ENCODE results near the gene JAG1. TPM values are rescaled to one million over a fixed set of nuclear protein-coding genes. Genes with fewer than 3 reads are reported as not detected.

Gene JAG1
- polyA plus RNA-seq, 2 of the 4 experiments (the other 2 are of a cell fraction), result 80.9 to 90.0 TPM

DNA sequence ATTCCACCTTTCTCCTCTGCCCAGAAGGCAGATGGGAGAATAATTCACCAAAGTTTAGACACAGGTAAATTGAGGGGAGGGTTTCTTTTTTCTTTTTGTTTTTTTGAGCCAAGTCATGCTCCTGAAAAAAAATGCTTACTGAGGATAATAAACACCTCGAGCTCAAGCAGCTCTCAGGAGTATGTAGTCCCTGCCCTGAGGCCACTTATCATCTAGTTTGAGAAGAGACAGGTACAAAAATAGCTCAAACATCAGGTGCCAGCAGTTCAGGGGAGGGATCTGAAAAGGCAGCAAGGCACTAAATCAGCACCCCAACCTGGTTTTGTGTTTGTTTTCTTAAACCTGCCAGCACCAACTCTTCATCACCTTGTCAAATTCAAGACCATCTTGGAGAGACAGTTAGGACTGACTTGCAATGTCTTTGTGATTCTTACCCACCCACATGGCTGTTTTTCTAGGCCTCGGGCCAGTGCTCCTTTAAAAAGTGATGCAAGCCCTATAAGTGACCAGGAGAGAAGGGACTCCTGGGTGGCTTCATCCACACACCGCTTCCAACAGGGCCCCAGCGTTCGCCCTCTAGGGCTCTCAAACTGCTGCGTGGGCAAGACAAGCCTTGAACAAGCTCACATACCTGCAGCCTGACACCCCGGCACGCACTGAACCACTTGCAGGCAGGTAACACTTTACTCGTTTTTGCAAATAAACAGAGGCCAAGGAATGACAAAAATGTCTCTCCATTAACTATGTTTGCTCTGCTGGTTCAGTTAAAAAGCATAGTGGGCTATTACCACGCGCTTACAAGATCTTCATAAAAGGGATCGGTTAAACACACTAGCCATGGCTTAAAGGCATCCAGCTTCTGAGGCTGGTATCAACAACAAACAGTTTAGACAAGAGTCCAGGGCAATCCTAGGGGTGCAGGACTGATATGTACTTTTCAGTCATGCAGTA, 13.9 kb downstream of the JAG1 start:
- ChIA-PET POLR2A (interaction anchor here (0.7 to 2.7 kb wide), 6 partner anchors 9 to 548 kb away, joined by 3 to 13 read pairs (median 4); no protein-coding TSS in a partner anchor), CTCF (interaction anchor here (0.6 to 1.9 kb wide), 11 partner anchors 11 to 1043 kb away, joined by 3 to 9 read pairs (median 4); partner anchors contain the start of gene JAG1)
- no peak for DNase-seq (ENCODE audit: low read depth in 1 of 2, low spot score in 1 of 2)
- H3K27ac ChIP-seq, result peak overlapping the region in 1 of 2 experiments; percentile 51; a peak in 3 of 6 replicates
- H3K4me1 ChIP-seq, result peaks cover 97% of the 10 kb centered on the region
- TF ChIP-seq JUN (IDR thresholded peaks at IDR 0.05), result peak in 1 of 2 experiments; percentile 33; a peak in 3 of 5 replicates
- peak; percentile 78 for TF ChIP-seq MAFK (IDR thresholded peaks at IDR 0.05; ENCODE audit: partially characterized antibody)
- TF ChIP-seq PHF8 (IDR thresholded peaks at IDR 0.05; ENCODE audit: borderline replicate concordance, low read depth), result no peak
- TF ChIP-seq JUNB (IDR thresholded peaks at IDR 0.05), result no peak
- no peaks in the 10 kb centered on the region for H3K9me3 ChIP-seq
- FAIRE-seq, result peak; percentile 76
- no peak overlapping the region for H3K4me3 ChIP-seq
- WGBS (ENCODE audit: missing lambda C conversion rate), result 74% methylated on average over 12 of the region's 12 CpGs
- H3K4me2 ChIP-seq, result peak overlapping the region; percentile 24
- ATAC-seq, result peak in 1 of 2 experiments; percentile 11; a peak in 2 of 6 replicates

DNA sequence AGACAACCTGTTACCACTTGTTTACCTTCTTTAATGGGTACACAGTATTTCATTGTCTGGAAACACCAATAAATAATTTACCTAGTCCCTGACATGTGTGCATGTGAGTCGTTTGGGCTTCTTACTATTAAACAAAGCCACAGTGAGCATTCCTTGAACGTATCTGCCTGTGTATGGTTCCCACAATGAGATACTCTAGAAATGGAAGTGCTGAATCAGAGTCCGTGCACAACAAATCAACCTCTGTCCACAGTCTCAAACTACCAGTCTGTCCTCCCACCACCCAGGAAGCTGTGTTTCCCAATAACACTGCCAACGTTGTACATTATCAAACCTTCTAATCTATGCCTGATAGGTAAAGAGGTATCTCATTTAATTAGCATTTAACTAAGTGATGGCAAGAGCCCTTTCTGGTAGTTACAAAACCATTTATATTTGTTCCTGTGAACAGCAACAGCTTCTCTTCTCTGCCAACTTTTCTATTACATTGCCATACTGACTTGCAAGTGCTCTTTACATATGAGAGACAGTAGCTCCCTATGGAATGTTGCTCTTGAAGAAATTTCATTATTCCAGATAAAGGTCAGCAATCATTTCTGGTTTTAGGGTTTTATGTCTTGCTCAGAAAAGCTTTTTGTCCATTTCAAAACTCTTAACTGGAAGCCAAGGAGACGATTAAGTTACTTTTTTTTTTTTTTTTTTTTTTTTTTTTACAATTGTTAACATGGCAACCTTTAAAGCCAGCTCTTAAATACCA, 14.7 kb downstream of the JAG1 start:
- FAIRE-seq, result peak; percentile 84
- peaks cover 97% of the 10 kb centered on the region for H3K4me1 ChIP-seq
- no peak for ATAC-seq
- H3K4me2 ChIP-seq, result 0 out of 3 replicates have a peak overlapping the region, but pooled peaks have one; percentile 6
- peak overlapping the region in 1 of 2 experiments; percentile 12; a peak in 2 of 6 replicates for H3K27ac ChIP-seq
- H3K9me3 ChIP-seq, result no peaks in the 10 kb centered on the region
- 0 out of 2 replicates have a peak, but pooled peaks have one; percentile 40 for TF ChIP-seq FOSB (CRISPR knock-in tag; IDR thresholded peaks at IDR 0.05)
- TF ChIP-seq POLR2AphosphoS2 (conservative IDR thresholded peaks at IDR 0.05; ENCODE audit: low read length), result no peak; the same call in 1 of the 2 replicates
- DNase-seq (ENCODE audit: low read depth in 1 of 2, low spot score in 1 of 2), result no peak
- WGBS (ENCODE audit: missing lambda C conversion rate), result 49% methylated on average over 5 of the region's 5 CpGs
- CTCF ChIA-PET, result interaction anchor here (0.6 to 1.9 kb wide), 8 partner anchors 11 to 1507 kb away, joined by 3 to 9 read pairs (median 4); partner anchors contain the start of gene JAG1
- H3K4me3 ChIP-seq, result no peak overlapping the region
- POLR2A ChIA-PET, result interaction anchor here (0.6 to 2.7 kb wide), 7 partner anchors 9 to 754 kb away, joined by 3 to 13 read pairs (median 4); no protein-coding TSS in a partner anchor

DNA sequence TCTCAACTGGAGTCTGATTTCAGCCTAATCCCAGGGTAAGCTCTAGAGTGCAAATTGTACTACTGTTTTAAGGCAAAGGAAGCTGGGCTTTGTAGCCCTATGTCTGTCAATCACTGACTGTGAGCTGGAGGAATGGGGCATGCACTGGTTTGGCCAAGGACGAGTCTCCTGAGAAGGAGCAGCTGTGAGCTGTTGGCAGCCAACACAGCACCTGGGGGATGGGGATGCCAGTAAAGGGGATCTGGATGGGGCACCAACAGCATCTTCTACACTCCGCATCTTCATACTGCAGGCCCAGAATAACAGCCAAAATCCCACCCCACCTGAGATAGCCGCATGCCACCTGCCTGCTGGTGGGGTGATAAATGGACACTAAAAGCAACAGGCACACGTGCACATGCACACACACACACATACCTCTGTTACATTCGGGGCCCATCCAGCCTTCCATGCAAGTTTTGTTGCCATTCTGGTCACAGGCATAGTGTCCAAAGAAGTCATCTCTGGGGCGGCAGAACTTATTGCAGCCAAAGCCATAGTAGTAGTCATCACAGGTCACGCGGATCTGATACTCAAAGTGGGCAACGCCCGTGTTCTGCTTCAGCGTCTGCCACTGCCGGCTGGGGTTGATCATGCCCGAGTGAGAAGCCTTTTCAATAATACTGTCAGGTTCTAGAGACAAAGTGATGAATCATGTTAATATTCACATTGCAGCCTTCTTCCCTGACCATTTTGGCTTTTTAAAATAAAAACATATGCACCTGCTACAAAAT, 15.6 kb downstream of the JAG1 start:
- no peak for FAIRE-seq
- WGBS (ENCODE audit: missing lambda C conversion rate), result 90% methylated on average over 13 of the region's 13 CpGs
- no peak for DNase-seq (ENCODE audit: low read depth in 1 of 2, low spot score in 1 of 2)
- peak in 1 of 2 experiments; percentile 6; a peak in 2 of 6 replicates for ATAC-seq
- no peaks in the 10 kb centered on the region for H3K9me3 ChIP-seq
- H3K4me2 ChIP-seq, result no peak overlapping the region
- ChIA-PET POLR2A (interaction anchor here (1.0 to 1.7 kb wide), 3 partner anchors 8 to 1041 kb away, joined by 3 to 6 read pairs (median 6); no protein-coding TSS in a partner anchor), CTCF (interaction anchor here (0.6 to 1.8 kb wide), 4 partner anchors 10 to 680 kb away, joined by 3 to 8 read pairs (median 4); no protein-coding TSS in a partner anchor)
- H3K27ac ChIP-seq, result peak overlapping the region in 1 of 2 experiments; percentile 23; a peak in 2 of 6 replicates
- no peak for TF ChIP-seq ESRRA (IDR thresholded peaks at IDR 0.05; ENCODE audit: borderline replicate concordance, low read length)
- TF ChIP-seq KDM5A (IDR thresholded peaks at IDR 0.05), result no peak
- TF ChIP-seq JUN (IDR thresholded peaks at IDR 0.05), result 0 out of 5 replicates have a peak, but pooled peaks of 1 of the 2 experiments have one; percentile 7
- no peak for TF ChIP-seq MAZ (IDR thresholded peaks at IDR 0.05; ENCODE audit: borderline replicate concordance, low read depth, low read length)
- peak; percentile 43; the same call in 1 of the 2 replicates for TF ChIP-seq POLR2AphosphoS2 (conservative IDR thresholded peaks at IDR 0.05; ENCODE audit: low read length)
- peaks cover 93% of the 10 kb centered on the region for H3K4me1 ChIP-seq
- no peak overlapping the region for H3K4me3 ChIP-seq

DNA sequence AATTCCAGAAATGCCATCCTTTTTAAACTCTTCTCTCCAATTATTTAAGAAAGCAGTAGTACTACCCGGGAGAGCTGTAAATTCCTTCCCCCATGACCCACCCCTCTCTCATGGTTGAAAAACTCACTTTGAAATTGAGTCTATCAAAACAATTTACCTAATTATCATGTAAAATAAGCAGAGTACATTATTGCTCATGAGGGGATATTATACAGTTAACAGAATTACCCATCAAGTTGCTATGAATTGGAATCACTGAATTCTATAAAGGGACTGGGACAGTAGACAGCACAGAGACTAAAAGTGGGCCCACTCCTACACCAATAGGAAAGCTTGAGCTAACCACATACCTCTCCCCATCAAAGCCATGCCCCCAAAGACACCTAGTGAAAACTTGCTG, 16.3 kb downstream of the JAG1 start:
- ChIA-PET CTCF (interaction anchor here (1.0 to 1.8 kb wide), 4 partner anchors 26 to 679 kb away, joined by 3 to 8 read pairs (median 3); no protein-coding TSS in a partner anchor), POLR2A (interaction anchor here (1.1 to 1.7 kb wide), 2 partner anchors 14 to 1040 kb away, joined by 6 read pairs; no protein-coding TSS in a partner anchor)
- 0 out of 5 replicates have a peak, but pooled peaks of 1 of the 2 experiments have one; percentile 11 for TF ChIP-seq JUN (IDR thresholded peaks at IDR 0.05)
- TF ChIP-seq MAFK (IDR thresholded peaks at IDR 0.05; ENCODE audit: partially characterized antibody), result no peak
- no peak overlapping the region for H3K4me3 ChIP-seq
- no peak for DNase-seq (ENCODE audit: low read depth in 1 of 2, low spot score in 1 of 2)
- 90% methylated on average over 1 of the region's 1 CpG for WGBS (ENCODE audit: missing lambda C conversion rate)
- no peak overlapping the region for H3K4me2 ChIP-seq
- peaks cover 86% of the 10 kb centered on the region for H3K4me1 ChIP-seq
- H3K27ac ChIP-seq, result peak overlapping the region in 1 of 2 experiments; percentile 23; a peak in 2 of 6 replicates
- H3K9me3 ChIP-seq, result no peaks in the 10 kb centered on the region
- ATAC-seq, result peak in 1 of 2 experiments; percentile 11; a peak in 3 of 6 replicates
- FAIRE-seq, result no peak
